ENCODE data around the gene DEDD2.
A peak's percentile ranks its signal among the peaks of the same experiment; 100 is the strongest.

DEDD2 gene

GRCh38 chr19:42197375-42197817 is 20.1 kb downstream of the DEDD2 start:
- no peak for DNase-seq

DNA sequence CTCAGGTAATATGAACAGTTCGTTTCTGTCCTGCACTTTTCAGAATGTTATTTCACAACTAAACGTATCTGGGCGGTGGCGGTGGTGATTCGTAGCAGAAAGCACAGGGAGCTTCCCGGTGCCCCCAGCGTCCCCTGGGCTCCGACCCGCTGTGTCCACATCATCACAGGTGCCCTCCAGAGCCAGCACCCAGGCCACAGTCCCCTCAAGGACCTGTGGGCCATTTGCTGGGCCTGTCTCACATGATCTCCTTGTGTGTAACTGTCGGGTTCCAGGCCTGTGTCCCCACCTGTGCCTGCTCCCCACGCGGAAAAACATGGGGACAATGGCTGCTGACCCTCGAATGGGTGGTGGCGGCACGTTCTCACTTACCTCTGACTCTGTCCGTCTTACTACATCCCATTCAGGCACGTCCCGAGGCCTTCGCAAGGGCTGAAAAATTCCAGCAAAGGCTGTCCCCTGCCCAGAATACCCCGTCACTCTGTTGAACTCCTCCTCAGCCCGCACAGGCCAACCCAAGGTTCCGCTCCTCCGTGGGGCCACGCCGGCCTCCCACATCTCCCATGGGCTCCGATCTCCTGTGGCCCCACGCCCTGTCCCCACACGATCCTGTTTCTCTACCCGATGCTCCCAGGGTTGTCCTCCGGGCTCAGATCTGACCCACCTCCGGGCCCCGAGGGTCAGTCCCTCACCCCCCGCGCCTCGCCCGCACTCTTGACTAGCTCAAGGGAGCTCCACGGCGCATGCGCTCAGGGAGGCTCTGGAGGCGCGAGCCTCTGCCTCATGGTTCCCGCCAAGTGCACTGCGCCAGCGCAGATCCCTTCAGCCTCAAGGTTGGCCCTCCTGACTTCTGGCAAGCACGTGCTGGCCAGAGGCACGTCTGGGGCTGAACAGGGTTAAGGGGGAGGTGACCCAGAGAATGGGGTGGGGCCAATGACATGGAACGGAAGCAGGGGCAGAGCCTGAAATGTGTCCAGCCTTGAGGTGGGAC is 21.2 kb downstream of the DEDD2 start:
- DNase-seq: no peak

DNA sequence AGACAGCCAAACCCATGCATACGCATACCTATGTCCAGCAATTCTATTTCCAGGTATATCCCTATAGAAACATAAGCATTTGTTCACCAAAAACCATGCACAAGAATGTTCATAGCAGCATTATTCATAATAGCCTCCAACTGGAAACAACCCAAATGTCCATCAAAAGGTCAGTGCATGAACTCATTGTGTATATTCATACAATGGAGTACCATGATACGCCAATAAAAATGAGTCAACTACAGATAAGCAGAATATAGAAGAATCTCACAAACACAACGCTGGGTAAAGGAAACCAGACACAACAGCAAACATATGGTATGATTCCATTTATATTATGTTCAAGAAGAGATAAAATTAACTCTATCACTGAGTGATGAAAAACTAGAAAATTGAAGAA is 23.8 kb downstream of the DEDD2 start:
- no peak for DNase-seq

GRCh38 chr19:42193294-42193693 is 24.2 kb downstream of the DEDD2 start:
- no peak for DNase-seq

DNA sequence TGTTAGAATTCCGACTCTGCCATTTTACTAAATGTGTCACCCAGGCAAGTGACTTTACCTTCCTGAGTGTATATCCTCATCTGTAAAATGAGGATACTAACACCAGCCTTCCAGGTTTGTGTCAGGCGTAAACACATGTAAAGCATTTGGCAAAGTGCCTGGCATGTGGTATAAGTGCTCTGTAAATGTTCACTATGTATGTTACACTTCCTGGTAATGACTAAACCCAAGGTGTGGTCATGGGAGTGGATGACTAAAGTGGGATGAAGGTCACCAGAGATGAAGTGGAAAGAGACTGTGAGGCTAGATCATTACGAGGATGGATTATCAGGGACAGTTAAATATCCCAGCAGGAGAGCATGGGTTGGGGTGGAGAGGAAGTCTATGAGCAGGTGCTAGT is 25.6 kb downstream of the DEDD2 start:
- no peak for DNase-seq

- no peak for DNase-seq
These were observed 26.1 kb downstream of the DEDD2 start for GRCh38 chr19:42191330-42191729.

- no peak for DNase-seq
These were observed 28.3 kb downstream of the DEDD2 start for GRCh38 chr19:42189133-42189532.

GRCh38 chr19:42188665-42189064 is 28.8 kb downstream of the DEDD2 start:
- DNase-seq: no peak

DNA sequence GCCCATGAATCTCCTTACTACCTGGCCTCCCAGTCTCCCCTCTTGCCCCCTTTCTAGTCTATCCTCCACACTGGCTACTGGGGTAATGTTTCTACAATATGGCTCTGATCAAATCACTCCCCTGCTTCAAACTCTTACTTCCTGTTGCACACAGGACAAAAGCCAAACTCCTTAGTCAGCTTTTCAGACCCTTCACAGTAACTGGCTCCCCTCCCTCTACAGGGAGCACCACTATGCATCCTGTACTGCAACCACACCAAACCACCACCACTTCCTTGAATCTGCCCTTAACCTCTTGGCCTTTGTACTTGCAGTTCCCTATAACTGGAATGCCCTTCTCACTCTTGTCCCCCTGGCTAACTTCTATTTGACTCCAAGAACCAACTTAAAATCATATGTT is 32.2 kb downstream of the DEDD2 start:
- DNase-seq: no peak

DNA sequence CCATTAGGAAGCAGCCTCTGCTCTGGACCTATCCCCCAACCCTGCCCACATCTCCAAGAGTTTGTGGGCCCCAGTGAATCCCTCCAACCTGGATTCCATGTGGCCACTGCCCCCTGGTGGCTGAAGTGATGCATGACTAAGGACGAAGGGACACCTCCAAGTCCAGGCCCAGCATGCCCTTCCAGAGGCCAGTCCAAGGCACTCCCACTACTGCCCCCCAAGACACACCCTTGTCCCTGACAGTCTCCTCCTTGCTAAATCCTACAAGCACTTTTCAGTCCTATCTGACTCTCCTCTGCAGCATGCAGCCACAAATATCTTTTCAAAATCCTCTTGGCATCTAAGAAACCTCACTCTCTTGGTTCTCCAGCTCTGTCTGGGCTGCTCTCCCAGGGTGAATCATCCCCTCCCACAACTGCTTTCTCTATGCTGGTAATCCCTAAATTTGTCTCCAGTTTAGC is 33.0 kb downstream of the DEDD2 start:
- DNase-seq: peak; percentile 86

- peak; percentile 14 for DNase-seq
These were observed 38.4 kb downstream of the DEDD2 start for GRCh38 chr19:42178791-42179674.

GRCh38 chr19:42177686-42178019 is 39.8 kb downstream of the DEDD2 start:
- no peak for DNase-seq

DNA sequence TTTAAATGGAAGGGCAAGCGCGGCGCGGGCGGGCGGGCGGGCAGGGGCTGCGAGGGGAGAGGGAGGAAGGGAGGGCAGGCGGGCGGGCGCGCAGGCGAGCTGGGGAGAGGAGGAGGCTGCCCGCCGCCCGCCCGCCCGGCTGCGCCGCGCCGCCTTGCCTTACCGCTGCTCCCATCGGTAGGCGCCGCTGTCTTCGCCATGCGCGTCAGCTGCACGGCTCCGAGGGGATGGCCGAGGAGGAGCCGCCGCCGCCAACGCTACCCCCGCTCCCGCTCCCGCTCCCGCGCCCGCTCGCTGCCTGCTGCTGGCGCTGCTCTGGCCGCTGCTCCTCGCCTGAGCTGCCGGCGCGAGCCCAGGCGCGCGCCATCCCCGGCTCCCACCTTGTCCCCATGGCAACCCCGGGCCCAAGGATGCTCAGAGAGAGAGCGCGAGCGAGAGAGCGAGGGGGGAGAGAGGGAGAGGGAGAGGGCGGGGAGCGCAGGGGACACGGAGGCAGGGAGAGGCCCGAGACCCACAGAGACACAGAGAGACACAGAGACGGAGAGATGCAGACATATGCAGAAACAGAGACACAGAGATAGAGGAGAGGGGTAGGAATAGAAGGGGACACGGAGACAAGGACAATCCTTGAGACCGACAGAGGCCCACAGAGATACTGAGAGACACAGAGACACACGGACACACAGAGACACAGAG is 40.3 kb downstream of the DEDD2 start:
- DNase-seq: peak; percentile 94

- DNase-seq: no peak
These were observed 40.9 kb downstream of the DEDD2 start for GRCh38 chr19:42176649-42176989.

GRCh38 chr19:42175952-42176648 is 41.4 kb downstream of the DEDD2 start:
- DNase-seq: peak; percentile 31

DNA sequence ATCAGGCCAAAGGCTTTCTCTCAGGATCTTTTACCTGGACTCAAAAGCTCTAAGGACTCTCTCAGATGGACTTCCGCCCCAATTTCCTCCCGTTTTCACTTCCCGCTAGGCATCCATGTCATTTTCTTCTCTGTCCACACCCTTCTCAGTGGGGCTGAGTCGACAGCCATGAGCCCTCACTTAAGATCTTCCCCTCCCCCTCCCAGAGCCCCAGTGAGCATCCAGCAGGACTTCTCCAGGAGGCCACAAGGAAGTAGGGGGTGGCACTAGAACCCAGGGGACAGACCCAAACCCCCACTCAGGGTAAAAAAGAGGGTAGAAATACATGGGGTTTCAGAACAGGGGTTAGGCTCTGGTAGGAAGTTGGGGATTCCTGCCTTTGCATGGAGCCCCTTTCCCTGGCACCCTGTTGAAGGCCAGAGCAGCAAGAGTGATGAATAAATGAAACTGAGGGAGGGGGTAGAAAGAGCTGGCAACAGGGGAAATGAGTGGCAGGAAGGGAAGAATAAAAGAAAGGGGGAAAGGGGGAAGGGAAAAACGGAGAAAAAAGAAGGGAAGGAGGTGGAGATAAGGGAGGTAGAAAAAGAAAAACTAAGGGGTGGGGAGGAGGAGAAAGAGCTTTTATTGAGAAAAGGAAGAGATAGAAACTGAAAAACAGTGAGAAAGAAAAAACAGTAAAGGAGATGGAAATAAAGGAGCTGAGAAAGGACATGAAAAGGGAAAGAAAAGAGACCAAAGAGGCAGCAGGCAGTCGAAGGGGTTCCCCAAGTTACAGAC is 42.3 kb downstream of the DEDD2 start:
- no peak for DNase-seq

GRCh38 chr19:42174188-42174587 is 43.3 kb downstream of the DEDD2 start:
- DNase-seq: no peak

DNA sequence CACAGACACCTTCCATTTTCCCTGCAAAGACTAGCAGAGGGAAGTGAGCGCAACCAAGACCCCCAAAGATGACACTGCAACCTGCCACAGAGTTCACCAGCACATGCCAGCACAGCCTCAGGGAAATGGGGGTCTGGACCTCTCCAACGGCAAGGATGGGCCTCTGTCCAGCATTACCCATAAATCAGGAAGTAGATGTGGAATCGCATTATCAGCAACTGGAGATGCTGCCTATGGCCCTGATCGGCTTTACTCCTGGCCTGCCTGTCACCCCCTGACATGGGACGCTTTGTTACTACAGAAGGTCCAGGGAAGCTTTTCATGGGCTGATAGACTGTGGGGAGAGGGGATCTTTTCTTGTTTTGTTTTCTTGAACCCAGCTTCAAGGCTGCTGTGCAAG is 43.8 kb downstream of the DEDD2 start:
- DNase-seq: no peak

DNA sequence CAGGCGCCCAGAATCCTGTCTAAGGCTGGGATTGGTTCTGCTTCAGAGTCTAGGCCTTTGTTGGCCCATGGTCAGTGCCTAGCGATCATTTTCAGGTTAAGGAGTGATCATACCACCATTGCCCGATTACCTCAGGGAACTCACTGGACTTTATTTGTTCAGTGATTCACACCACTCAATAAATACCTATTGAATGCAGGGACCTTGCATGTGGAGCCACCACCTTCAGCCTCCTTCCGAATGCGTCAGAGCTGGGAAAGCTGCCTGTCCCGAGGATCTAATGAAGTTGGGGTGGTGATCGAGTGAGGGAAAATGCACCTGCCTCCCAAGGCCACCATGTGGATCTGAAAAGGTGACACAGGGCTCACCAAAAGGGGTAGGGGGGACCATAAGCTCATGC is 45.2 kb downstream of the DEDD2 start:
- DNase-seq: no peak

DNA sequence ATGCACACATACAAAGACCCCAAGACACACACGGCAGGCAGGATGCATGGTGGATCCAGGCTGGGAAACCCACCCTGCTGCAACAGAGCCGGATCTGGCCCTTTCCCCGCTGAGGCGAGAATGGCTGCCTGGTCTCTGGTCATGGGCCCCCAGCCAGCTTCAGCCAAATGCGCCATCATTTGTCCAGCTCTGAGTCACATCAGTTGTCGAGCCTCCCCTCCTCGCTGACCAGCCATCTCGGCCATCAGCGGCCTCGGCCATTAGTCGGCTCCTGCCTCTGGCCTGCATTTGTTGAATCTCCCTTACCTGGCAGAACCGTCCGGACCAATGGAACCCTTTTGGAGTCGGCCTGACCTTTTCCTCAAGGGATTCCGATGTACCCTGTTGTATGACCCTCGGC is 46.8 kb downstream of the DEDD2 start:
- no peak for DNase-seq

DNA sequence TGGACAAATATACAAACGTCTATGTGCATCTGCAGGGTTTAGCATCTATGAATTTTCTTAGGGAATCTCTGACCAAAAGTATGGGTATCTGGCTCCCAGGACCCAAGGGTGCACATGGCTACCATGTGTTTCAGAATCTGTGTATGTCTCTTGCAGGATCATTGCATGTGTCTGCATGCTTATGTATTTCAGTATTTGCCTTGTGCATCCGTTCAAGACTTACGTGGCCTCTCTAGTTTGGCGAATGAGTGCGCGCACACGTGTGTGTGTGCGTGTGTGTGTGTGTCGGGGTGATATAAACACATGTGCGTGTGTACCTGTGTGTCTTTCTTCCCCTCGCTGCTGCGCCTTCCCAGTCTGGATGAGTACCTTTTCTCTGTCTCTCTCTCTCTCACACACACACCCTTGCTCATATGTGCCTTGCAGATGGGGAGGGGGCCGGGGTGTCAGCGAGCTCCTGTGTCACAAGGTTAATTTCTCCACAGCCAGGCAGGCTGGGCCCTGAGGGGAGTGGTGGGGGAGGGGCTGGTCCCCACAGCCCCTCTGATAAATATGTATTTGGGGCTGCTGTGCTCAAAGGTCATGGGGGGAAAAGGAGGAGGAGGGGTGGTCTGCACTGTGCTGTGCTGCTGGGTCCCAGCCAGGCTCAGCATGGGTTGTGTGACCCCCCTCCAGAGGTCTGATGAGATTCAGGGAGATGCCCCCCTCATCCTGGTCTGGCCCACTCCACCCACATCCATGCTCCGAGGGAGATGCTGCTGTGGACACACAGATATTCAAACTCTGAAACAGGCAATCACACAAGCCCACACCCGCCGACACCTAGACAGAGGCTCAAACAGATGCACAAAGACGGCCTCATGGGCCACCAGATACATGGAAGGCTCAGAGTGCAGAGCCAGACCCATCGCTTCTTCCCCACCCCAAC is 47.7 kb downstream of the DEDD2 start:
- no peak for DNase-seq

Measured in NCI-H1105 (cell line).